ENCODE results near the gene TYW5.

- TF ChIP-seq EZH2 (IDR thresholded peaks at IDR 0.05; ENCODE audit: low read depth) (no peak), CTCF (conservative IDR thresholded peaks at IDR 0.05) (no peak)
These were observed 40.8 kb downstream of the TYW5 start for GRCh38 chr2:199914372-199914958.
